Endodermal cell (in vitro differentiated cells): ENCODE data around the gene SNCAIP. TPM values are rescaled to one million over a fixed set of nuclear protein-coding genes. Genes with fewer than 3 reads are reported as not detected.

ENCODE experiments used
- DNase-seq: peaks from one replicate; pipeline ENCODE4 v3.0.0-alpha.2; 2017
- H3K27ac ChIP-seq: 2 replicates; pipeline ENCODE4 v1.5.1; 2013; ENCODE audit warnings: mild to moderate bottlenecking, low read depth, low read length, moderate library complexity
- H3K27me3 ChIP-seq: 2 replicates; pipeline ENCODE4 v1.6.1; 2013; ENCODE audit warnings: mild to moderate bottlenecking, low read length, moderate library complexity; ENCODE audit not compliant: insufficient read depth, control insufficient read depth, poor library complexity, severe bottlenecking
- H3K36me3 ChIP-seq: 2 replicates; pipeline ENCODE4 v1.7.0; 2013; ENCODE audit warnings: mild to moderate bottlenecking, low read length, moderate library complexity; ENCODE audit not compliant: control insufficient read depth, insufficient read depth
- H3K4me1 ChIP-seq: one replicate; pipeline ENCODE4 v1.7.0; 2013; ENCODE audit warnings: low read length; ENCODE audit not compliant: control insufficient read depth, insufficient read depth
- H3K4me3 ChIP-seq: 2 replicates; pipeline ENCODE4 v1.5.1; 2013; ENCODE audit warnings: mild to moderate bottlenecking, low read length, moderate library complexity
- H3K9ac ChIP-seq: 2 replicates; pipeline ENCODE4 v1.6.1; 2013; ENCODE audit warnings: mild to moderate bottlenecking, low read length, moderate library complexity; ENCODE audit not compliant: poor library complexity, severe bottlenecking; ENCODE audit errors: extremely low read depth
- H3K9me3 ChIP-seq: 2 replicates; pipeline ENCODE4 v1.6.1; 2013; ENCODE audit warnings: mild to moderate bottlenecking, low read length, moderate library complexity; ENCODE audit not compliant: control insufficient read depth
- H3K27ac Mint-ChIP-seq: 2 replicates; pipeline ENCODE4 v1.8.0; 2020; ENCODE audit warnings: mixed read lengths
- H3K27me3 Mint-ChIP-seq: 2 replicates; pipeline ENCODE4 v1.8.0; 2021; ENCODE audit warnings: mild to moderate bottlenecking, mixed read lengths; ENCODE audit not compliant: insufficient read depth
- H3K36me3 Mint-ChIP-seq: 2 replicates; pipeline ENCODE4 v1.8.0; 2020; ENCODE audit warnings: low read depth, mixed read lengths
- H3K4me1 Mint-ChIP-seq: 2 replicates; pipeline ENCODE4 v1.8.0; 2020; ENCODE audit warnings: mixed read lengths
- H3K4me3 Mint-ChIP-seq: 2 replicates; pipeline ENCODE4 v1.8.0; 2020; ENCODE audit warnings: mild to moderate bottlenecking, moderate library complexity, mixed read lengths
- H3K9me3 Mint-ChIP-seq: 2 replicates; pipeline ENCODE4 v1.8.0; 2020; ENCODE audit warnings: mild to moderate bottlenecking, mixed read lengths
- WGBS, 2 experiments: methylation state at CpG; one replicate each; pipeline versions ENCODE4 v1.1.5 to v1.1.7; 2013; ENCODE audit warnings: missing lambda C conversion rate in 2 of 2, mixed read lengths in 1 of 2; ENCODE audit not compliant: insufficient coverage in 1 of 2, insufficient read length in 1 of 2; 5-methylcytosine and 5-hydroxymethylcytosine counted together
- total RNA-seq, 2 donors: library from RNA; stranded (reverse); fragmentation: NEBNext Ultra II Directional in 1 of 2; extraction: Animal tissue kit (Norgen Biotek cat#: 25700) in 1 of 2; gene quantifications; 2 replicates in 1 of 2; 3 replicates in 1 of 2; pipeline ENCODE4 v1.2.1, GENCODE V29; 2021
- TF ChIP-seq, protein P1 (sequence below): fragments of 200-600 bp; sonication (generic); conservative IDR thresholded peaks from 2 replicates; pipeline ENCODE4 v1.5.0; 2021; ENCODE audit warnings: antibody characterized with exemption, mild to moderate bottlenecking

Gene SNCAIP
- total RNA-seq, 2 donors from 2014 or later, result 1.4 to 2.1 TPM

DNA sequence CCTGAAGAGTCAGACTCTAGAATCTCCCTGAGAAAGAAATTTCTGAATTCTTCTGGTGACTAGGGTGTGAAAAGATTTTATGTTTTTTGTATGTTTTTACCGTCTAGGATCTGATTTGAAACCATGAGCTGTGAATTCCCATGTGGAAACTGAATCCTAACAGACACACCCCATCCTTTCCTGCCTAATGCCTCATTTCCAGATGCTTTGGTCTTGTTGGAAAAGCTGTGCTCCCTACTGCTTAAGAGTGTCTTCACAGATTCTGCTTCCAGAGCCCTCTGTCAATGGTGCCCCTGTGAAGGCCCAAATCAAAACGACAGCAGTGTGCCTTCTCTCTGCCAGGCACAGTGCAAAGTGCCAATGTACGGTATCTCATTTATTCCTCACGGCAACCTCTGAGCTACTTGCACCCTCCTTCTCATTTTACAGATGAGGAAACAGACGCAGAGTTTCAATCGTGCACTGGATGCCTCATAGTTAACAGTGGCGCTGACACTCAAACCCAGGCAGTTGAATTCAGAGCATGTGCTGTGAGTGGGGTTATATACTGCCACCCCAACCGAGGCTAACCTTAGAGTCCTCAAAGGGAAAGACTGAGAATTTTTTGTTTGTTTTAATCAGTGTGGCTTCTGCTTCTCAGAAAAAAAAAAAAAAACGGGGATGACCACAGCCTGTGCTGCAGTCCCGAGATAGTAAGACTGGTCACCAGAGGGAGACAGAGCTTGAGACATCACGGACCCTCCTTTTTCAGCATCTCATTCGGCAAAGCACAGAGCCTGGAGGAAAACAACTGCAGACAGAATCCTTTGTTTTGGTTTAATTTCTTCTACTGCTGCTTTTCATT lies 188.4 kb downstream of the SNCAIP start:
- Histone ChIP-seq H3K27me3 (no peaks in the 10 kb centered on the region), H3K9ac (no peak overlapping the region), H3K4me3 (no peak overlapping the region), H3K36me3 (no peaks in the 10 kb centered on the region), H3K27ac (no peak overlapping the region), H3K4me1 (peaks cover 8% of the 10 kb centered on the region), H3K9me3 (no peaks in the 10 kb centered on the region)
- no peaks in the 10 kb centered on the region for H3K36me3 Mint-ChIP-seq
- no peaks in the 10 kb centered on the region for H3K27me3 Mint-ChIP-seq
- DNase-seq, result peak; percentile 85
- TF ChIP-seq, protein P1, sequence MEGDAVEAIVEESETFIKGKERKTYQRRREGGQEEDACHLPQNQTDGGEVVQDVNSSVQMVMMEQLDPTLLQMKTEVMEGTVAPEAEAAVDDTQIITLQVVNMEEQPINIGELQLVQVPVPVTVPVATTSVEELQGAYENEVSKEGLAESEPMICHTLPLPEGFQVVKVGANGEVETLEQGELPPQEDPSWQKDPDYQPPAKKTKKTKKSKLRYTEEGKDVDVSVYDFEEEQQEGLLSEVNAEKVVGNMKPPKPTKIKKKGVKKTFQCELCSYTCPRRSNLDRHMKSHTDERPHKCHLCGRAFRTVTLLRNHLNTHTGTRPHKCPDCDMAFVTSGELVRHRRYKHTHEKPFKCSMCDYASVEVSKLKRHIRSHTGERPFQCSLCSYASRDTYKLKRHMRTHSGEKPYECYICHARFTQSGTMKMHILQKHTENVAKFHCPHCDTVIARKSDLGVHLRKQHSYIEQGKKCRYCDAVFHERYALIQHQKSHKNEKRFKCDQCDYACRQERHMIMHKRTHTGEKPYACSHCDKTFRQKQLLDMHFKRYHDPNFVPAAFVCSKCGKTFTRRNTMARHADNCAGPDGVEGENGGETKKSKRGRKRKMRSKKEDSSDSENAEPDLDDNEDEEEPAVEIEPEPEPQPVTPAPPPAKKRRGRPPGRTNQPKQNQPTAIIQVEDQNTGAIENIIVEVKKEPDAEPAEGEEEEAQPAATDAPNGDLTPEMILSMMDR, result peak; percentile 88
- no peak overlapping the region for H3K4me3 Mint-ChIP-seq
- H3K4me1 Mint-ChIP-seq, result peaks cover 7% of the 10 kb centered on the region
- H3K9me3 Mint-ChIP-seq, result no peaks in the 10 kb centered on the region
- 54 to 55% methylated on average over 7 to 12 of the region's 12 CpGs for WGBS, 2 experiments
- H3K27ac Mint-ChIP-seq, result no peak overlapping the region

- Mint-ChIP-seq H3K4me3 (no peak overlapping the region), H3K9me3 (no peaks in the 10 kb centered on the region), H3K27me3 (no peaks in the 10 kb centered on the region), H3K4me1 (peaks cover 7% of the 10 kb centered on the region), H3K27ac (no peak overlapping the region), H3K36me3 (no peaks in the 10 kb centered on the region)
- H3K4me3 ChIP-seq, result no peak overlapping the region
- TF ChIP-seq, protein P1, result no peak
- H3K9me3 ChIP-seq, result no peaks in the 10 kb centered on the region
- H3K36me3 ChIP-seq, result no peaks in the 10 kb centered on the region
- no peak overlapping the region for H3K27ac ChIP-seq
- no peaks in the 10 kb centered on the region for H3K27me3 ChIP-seq
- DNase-seq, result no peak
- no peak overlapping the region for H3K9ac ChIP-seq
- WGBS, 2 experiments, result 40 to 42% methylated on average over 2 of the region's 2 CpGs
- peaks cover 8% of the 10 kb centered on the region for H3K4me1 ChIP-seq
Measured at GRCh38 chr5:122501089-122501435, 189.0 kb downstream of the SNCAIP start.

DNA sequence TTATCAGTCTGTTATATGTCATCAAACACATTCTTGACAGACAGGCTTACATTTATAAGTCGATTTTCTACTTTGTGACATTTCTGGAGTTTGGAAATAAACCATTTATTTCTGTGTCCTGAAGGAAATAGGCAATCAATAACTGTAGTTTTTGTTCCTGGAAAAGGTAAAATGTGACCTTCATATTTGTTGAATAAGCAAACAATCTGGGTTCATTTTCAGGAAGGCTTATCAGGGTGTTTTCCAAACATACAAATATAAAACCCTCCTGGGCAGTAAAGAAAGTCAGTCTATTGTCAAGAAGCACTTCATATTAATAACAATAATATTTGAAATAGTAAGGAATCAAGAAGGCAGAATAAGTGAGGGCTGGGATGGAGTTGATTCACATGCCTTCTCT lies 195.0 kb downstream of the SNCAIP start:
- H3K4me3 Mint-ChIP-seq, result no peak overlapping the region
- Histone ChIP-seq H3K36me3 (no peaks in the 10 kb centered on the region), H3K4me3 (no peak overlapping the region), H3K9ac (no peak overlapping the region), H3K27ac (no peak overlapping the region), H3K4me1 (no peaks in the 10 kb centered on the region), H3K27me3 (no peaks in the 10 kb centered on the region), H3K9me3 (no peaks in the 10 kb centered on the region)
- no peak for DNase-seq
- no peaks in the 10 kb centered on the region for H3K27me3 Mint-ChIP-seq
- no peaks in the 10 kb centered on the region for H3K9me3 Mint-ChIP-seq
- H3K36me3 Mint-ChIP-seq, result no peaks in the 10 kb centered on the region
- WGBS, 2 experiments, result 73 to 100% methylated on average over 1 of the region's 1 CpG
- TF ChIP-seq, protein P1, result no peak
- H3K4me1 Mint-ChIP-seq, result no peaks in the 10 kb centered on the region
- H3K27ac Mint-ChIP-seq, result no peak overlapping the region
